Stimulated activated CD4-positive, alpha-beta T cell treated with anti-CD3 and anti-CD28 coated beads, Interleukin-1b, Interleukin-23, amount 100 ng/mL, for 1 hour (primary cell): ENCODE measurements around the gene PTH.

Source experiments
- DNase-seq, 2 donors: peaks; one replicate each; pipeline ENCODE4 v3.0.0-alpha.2; 2020; ENCODE audit warnings: low read depth in 2 of 2

Gene PTH

DNA sequence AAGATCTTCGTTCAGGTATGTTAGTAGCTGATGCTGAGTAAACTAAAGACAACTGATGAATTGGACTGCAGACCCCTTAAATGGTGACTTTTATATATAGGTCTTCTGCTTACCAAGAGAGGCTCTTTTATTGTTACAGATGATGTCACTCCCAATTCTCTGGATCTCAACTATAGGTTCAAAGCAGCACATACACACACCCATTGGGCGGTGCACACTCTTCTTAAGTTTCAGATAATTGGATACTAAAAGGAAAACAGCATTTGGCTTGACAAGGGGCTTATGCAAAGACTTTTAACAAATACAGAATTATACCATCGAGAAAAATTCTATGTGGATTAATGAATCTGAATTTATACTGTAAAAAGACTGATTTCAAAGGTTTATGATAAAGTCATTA lies at the start of gene PTH:
TSS of gene PTH (minus strand) at position 69 of the 400 bp plus-strand sequence. CDS start 3,142 bp downstream, outside the sequence.
- DNase-seq: no peak

DNA sequence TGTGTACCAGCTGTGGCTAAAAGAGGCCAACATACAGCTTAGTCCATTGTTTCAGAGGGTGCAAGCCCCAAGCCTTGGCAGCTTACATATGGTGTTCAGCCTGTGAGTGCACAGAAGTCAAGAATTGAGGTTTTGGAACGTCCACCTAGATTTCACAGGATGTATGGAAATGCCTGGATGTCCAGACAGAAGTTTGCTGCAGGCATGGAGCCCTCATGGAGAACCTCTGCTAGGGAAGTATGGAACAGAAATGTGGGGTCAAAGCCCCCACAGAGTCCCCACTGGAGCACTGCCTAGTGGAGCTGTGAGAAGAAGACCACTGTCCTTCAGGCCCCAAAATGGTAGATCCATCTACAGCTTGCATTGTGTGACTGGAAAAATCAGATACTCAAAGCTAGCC lies 42.2 kb upstream of the PTH start:
- DNase-seq: no peak

DNA sequence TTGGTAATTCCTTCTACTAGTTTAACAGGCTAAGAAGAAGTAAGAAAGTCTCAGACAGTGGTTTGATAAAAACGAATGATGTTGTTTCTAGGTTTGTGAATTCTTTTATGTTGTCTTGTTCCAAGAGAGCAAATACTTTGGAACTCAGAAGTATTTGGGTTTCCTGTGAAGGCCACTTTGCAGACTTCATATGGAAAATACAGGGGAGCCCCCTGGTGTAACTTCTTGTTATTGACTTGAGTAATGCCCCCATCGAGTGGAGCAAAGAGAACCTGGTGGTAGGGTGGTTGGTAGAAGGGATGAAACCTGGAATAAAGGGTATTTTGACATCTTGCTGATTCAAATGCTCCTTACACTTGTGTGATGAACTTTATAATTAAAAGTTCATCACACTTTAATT lies 40.0 kb upstream of the PTH start:
- DNase-seq: no peak

DNA sequence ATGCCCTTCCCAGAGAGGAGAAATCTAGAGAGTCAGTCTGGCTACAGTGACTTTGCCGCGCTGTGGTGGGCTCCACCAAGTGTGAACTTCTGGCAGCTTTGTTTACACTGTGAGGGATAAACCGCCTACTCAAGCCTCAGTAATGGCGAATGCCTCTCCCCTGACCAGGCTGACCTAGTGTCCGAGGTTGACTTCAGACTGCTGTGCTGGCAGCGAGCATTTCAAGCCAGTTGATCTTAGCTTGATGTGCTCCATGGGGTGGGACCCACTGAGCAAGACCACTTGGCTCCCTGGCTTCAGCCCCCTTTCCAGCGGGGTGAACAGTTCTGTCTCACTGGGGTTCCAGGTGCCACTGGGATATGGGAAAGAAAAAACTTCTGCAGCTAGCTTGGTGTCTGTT lies 38.6 kb upstream of the PTH start:
- no peak for DNase-seq

DNA sequence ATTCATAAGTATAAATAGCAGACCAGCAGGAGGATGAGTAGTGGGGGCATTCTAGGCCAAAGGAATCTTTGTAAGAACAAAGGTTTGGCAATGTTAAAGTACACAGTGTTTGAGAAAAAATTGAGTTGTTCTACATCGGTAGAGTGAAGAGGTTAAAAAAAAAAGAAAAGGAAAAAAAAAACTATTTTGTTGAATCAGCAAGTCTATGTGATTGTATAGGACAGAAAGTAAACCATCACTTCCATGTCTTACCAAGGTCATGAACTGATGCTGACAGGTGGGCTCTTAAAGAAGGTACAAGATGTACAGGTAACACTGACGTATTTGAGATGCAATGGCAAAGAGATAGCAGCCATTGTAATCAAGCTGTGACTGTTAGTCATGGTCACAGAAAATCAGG lies 29.5 kb upstream of the PTH start:
- DNase-seq: no peak

DNA sequence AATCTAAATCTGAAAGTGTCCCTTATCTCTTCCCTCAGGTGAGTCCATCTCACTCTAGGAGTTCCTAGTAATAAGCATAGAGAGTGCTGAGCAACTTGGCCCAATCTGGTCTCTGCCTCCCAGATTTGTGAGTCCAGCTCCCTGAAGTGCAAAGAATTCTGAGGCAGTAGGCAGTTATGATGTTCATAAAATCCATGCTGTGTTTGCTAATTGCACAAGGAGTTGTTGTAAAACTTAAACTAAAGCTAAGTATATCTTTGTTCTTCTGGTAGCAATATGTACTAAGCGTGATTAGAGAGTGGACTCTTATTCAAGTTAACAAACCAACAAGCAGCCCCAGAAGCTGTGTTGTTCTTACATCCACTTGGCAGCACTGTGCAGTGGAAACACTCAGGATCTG lies 7.6 kb upstream of the PTH start:
- no peak for DNase-seq

DNA sequence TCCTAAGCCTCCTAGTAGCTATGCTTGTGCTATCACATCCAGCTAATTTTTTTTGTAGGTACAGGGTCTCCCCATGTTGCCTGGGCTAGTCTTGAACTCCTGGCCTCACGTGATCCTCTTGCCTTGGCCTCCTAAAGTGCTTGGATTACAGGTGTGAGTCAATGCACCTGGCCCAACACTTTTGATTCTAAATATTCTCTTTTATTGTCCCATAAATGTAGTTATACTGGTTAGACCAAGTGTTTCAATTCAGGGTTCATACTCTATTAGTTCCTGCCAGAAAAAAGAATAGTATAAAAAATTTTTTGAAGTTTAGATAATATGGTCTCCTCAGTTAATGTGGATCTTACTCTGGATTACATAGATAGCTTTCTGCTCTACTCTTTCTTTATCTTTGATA lies 6.7 kb upstream of the PTH start:
- no peak for DNase-seq

DNA sequence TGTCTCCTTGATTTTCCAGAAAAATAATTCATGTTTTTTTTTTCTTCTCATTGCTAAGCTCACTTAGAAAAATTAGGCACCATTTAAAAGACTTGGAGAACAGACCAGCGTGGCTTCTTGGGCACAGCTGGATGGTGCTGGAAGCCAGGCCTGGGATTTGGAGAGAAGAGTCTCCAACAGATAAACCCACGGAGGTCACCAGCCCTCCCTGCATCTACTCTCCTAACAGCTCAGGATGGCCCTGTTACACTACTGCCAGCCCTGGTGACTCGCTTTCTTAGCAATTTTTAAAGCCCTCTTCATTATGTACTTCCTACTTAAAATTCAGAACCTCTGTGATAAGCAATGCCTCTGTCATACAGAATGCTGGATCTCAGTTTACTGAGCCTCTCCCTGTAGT lies 1.7 kb downstream of the PTH start:
- no peak for DNase-seq

DNA sequence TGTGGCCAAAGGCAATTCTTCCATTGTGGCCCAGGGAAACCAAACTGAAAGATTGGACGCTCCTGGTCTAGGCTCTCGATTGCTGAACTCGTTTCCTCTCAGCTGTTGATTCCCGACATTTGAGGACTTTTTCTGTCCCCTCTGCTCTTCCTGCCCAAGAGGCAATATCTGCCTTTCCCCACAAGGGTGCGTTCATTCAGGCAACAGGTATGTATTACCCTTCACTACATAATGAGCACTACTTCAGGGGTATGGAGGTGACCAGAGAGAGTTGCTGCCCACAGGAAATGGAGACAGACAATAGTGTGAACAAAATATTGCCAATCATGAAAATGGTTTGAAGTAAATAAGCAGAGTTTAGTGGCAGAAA lies 8.2 kb downstream of the PTH start:
- DNase-seq: no peak

DNA sequence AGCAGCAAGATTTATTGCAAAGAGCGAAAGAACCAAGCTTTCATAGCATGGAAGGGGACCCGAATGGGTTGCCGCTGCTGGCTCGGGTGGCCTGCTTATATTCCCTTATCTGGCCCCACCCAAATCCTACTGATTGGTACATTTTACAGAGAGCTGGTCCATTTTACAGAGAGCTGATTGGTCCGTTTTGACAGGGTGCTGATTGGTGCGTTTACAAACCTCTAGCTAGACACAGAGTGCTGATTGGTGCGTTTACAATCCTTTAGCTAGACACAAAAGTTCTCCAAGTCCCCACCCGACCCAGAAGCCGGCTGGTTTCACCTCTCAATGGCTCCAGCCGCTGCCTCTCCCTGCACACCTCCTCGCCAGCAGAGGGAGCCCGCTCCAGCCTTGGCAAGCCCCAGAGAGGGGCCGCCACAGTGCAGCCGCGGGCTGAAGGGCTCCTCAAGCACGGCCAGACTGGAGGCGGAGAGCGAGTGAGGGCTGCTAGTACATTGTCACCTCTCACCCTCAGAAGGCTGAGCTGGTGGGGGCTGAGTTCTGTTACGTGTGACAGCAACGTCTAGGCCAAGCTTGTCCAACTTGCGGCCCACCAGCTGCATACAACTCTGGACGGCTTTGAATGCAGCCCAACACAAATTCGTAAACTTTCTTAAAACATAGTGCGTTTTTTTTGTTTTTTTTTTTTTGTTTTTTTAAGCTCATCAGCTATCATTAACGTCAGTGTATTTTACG lies 8.7 kb downstream of the PTH start:
- peak; percentile 6 to 40 for DNase-seq

DNA sequence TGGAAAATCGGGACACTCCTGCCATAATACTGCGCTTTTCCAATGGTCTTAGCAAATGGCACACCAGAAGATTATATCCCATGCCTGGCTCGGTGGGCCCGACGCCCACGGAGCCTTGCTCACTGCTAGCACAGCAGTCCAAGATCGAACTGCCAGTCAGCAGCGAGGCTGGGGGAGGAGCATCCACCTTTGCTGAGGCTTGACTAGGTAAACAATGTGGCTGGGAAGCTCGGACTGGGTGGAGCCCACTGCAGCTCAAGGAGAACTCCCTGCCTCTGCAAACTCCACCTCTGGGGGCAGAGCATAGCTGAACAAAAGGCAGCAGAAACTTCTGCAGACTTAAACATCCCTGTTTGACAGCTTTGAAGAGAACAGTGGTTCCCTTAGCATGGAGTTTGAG lies 15.6 kb downstream of the PTH start:
- DNase-seq: no peak

DNA sequence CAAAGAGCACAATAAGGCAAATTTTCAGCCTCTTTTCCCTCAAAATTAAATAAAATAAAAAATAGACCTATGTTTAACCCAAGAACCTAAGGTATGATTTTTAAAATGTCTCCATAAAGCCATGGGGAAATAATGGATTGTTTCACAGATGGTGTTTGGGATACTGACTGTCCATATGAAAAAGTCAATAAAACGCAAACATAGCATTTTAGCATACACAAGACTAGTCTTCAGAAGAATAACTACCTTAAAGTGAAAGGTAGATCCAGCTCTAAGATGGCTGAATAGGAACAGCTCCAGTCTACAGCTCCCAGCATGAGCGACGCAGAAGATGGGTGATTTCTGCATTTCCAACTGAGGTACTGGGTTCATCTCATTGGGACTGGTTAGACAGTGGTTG lies 16.1 kb downstream of the PTH start:
- no peak for DNase-seq

DNA sequence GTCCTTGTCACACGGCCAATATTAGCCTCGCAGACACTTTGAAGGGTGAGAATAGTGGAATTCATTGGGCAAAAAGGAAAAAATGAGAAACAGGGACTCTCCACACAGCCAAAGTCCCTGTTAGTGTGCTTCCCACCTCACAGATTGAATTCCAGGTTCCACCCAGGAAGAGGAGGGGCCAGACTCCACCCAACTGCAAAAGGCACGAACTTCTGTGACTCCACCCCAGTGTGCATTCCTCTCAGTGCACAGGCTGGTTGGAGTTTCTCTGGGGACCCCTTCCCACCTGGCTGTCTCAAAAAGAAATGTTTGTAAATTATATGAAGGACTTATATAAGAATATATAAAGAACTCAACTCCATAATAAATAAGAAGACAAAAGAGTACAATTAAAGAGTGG lies 20.7 kb downstream of the PTH start:
- DNase-seq: no peak

DNA sequence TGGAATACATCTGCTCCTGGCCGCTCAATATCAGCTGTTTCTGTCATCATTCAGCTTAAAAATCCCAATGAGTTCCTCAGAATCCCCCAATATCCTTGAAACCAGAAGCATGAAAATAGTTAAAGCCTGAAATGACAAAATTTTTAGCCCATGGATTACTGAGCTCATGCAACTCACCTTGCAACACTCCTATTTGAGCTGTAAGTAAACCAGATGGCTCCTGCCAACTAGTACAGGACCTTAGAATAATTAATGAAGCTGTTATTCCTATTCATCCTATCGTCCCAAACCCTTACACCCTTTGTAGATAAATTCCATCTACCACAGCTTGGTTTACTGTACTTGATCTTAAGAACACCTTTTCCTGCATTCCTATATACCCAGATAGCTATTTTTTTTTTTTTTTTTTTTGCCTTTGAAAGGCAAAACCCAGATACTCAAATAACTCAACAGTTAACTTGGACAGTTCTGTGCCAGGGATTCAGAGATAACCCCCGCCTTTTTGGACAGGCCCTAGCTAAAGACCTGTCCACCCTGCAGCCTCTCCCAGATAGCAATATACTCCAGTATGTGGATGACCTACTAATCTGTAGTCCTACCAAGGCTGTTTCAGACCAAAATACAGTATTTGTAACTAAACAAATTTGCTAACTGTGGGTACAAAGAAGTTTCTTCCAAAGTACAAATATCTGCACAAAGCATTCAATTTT lies 22.6 kb downstream of the PTH start:
- no peak for DNase-seq

DNA sequence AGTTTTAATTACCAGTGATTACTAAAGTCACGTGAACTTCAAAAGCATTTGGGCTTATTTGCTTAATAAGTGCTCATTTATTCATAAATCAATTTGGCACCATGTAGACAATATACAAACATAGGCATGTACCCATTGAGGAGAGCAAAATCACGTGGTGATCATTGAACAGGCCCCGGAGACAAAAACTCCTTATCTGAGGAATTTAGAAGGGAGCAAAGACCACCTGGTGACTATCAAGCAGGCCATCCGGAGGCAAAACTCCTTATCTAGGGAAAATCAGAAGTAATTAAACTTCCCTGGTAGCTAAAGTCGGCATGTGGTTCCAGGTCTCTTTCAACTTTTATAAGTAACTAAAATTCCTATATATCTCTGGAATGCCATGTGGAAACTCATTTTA lies 27.0 kb downstream of the PTH start:
- no peak for DNase-seq

DNA sequence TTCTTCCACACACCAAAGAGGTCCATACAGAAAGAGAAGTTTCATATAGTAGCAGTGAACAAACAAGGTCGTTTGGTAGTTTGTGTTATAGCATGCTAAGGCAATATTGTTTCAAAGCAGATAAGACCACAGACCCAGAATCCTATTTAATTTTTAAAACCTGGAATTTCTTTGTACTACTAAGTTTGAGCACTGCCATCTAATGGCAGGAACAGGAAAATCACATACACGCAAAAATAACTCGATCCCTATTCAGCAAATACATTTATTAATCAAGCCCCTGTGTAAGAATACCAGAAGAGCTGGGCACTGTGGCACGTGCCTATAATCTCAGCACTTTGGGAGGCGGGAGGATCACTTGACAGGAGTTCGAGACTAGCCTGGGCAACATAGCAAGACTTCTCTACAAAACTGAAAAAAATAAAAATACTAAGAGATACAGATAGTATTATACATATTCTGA lies 29.9 kb downstream of the PTH start:
- DNase-seq: no peak

DNA sequence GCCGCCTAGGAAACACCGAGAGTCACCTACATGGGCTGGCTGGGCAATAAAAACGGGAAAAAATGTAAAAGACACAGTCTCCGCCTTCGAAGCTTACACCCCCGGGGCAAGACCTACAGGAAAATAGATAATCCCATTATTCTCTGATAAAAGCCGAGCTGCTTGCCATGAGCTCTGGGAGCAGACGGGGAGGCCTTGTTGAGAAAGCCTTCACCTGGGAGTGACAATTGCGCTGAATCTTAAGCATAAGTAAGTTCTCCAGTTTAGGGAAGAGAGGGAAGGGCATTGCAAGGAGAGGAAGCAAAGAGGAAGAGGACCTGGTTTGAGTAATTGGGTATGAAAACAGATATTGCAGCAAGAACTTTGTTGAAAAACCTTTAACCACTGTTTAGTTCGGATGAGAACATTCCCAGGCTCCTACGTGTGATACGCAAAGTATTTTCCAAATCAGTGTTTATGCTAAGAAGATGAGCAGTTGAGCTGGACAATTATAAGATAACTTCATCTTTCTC lies 32.0 kb downstream of the PTH start:
- no peak for DNase-seq

DNA sequence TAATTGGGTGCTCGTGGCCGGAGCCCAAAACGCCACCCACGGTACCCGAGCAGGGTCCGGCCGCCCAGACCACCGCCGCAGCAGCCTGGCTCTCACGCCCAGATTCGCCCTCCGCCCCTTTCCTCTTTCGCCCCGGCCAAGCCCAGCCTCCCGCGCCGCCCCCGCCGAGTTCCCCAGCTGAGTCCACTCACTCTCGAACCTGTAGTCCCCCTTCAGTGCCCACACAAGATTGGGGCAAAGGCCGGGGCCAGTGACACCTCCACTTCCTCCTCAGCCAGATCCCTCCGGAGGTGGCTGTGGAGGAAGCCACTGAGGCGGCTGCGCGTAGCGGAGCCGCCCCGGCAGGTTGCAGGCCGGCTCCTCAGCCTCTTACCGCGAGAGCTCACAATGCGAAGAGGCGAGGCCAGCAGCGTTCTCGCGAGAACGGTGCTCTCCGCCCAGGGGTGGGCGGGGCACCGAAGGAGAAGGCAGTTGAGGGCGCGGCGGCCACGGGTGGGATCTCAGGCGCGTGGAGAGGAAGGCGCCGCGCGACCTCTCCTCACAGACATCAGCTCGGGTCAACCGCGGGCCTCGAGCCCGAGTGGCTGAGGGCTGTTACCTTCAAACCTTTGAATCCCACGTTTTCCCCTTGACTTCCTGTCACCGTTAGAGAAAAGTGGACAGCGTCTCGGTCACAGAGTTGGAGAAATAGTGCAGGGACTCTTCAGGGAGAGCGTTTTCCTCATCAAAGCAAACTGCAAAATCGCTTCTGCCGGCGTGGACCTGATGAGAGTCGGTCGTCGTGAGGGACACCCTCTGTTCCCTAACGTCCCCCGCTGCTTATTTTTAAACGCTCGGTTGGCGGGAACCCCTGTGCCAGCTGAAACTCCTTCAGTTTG lies 32.7 kb downstream of the PTH start, which contains the start of gene BTBD10:
TSS of gene BTBD10 (minus strand) at position 322 of the 878 bp plus-strand sequence. CDS start 18,098 bp downstream, outside the sequence.
- peak; percentile 74 to 79 for DNase-seq

DNA sequence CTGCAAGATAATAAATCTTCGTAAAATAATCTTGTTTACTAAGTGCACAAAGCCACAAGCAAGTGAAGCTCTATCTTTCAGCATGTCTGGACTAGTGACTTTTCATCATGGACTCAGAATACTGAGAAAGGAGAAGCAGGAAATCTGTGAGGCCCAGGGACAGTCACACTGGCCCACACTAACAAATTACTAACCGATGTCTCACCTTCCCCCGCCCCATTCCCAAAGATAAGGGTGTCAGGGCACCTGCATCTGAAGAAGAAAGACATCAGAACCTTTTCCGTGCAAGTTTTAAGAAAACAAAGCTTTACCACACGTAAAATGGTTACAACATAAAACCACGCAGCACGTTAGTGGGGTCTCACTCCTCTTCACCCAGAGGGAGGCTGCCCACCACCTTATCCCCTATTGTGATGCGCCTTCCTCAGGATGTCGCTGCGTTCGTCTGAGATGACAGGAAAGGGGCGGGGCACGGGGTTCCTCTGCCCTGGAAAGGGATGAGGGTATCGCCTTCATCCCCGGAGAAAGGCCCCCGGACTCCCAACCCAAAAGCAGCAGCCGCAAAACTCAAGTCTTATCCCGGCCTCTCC lies 33.4 kb downstream of the PTH start:
- DNase-seq: peak in 1 of 2 donors; percentile 25

DNA sequence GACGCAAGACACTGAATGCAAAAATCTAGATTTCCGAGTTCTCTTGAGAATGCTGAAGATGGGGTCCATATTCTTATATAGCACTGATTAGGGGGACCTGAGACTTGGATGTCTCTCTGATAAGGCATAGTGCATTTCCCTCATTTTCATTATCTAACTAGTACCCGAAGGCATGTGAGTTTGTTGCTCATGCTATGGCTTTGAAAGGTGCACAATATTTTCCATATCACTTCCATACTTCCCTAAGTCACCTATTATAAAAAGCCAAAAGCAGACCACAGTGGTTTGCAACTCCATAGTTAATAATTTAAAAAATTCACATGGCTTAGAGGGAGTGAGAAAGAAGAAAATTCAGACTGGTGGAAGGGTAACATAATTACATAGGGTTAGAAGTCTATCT lies 34.5 kb downstream of the PTH start:
- DNase-seq: no peak

DNA sequence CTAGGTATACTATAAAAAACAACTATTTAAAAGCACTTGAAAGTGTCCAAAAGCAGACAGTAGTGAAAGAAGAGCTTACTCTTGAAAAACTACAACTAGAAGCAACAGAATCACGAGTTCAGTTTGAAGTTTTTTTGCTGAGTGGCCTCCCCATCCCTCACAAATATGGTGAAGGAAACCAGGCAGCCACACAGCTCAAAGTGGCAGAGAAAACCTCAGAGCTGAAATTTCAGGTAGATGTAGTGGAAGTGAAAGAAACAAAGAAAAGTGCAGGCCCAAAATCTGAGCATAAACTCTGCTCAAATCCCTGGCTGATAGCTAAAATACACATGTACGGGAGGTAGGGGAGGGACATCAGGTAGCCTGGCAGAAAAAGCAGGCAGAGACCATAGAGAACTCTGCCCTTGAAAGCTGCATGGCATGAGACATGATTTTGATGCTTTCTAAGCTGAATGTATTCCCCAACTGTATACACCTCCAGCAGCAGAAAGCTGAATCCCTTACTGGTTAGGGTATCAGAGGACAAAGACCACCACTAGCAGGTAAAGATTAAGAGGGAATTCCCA lies 44.9 kb downstream of the PTH start:
- no peak for DNase-seq
